GOT3 (cell line): ENCODE results near the gene RIGI.
"Not testable (repeated sequence)": the region's sequence is repeated elsewhere in the genome, so short reads cannot be mapped to it uniquely, and the experiment has no call there.

Experiments
- DNase-seq: peaks from one replicate; lab custom pipeline; 2025; ENCODE audit warnings: mixed read lengths; lab: John Stamatoyannopoulos, UW

RIGI gene

DNA sequence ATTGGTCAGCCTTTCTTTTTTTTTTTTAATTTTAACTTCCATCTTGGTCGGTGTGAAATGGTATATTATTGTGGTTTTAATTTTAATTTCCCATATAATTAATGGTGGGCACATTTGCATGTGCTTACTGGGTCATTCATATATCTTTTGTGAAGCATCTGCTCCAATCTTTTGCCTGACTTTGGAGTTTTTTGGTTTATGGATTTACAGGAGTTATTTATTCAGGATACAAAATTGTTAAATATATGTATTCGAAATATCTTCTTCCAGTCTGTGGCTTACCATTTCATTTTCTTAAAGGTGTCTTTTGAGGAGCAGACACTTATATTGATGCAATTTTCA, 682 bp upstream of the RIGI start:
- DNase-seq = no peak

DNA sequence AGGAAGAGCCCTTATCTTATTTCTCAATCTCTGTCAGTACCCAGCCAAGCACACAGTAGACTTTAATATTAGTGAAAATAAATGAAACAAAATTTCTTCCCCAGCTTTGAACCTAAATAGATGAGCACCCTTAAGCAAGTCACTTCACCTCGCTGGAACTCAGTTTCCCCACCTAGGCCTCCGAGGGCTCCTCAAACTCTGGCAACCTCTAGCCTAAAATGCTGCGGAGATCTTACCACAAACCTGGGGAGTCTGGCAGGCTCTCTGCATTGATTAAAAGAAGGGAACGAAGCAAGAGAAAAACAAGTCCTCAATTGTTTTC, 326 bp downstream of the RIGI start:
- DNase-seq = no peak

DNA sequence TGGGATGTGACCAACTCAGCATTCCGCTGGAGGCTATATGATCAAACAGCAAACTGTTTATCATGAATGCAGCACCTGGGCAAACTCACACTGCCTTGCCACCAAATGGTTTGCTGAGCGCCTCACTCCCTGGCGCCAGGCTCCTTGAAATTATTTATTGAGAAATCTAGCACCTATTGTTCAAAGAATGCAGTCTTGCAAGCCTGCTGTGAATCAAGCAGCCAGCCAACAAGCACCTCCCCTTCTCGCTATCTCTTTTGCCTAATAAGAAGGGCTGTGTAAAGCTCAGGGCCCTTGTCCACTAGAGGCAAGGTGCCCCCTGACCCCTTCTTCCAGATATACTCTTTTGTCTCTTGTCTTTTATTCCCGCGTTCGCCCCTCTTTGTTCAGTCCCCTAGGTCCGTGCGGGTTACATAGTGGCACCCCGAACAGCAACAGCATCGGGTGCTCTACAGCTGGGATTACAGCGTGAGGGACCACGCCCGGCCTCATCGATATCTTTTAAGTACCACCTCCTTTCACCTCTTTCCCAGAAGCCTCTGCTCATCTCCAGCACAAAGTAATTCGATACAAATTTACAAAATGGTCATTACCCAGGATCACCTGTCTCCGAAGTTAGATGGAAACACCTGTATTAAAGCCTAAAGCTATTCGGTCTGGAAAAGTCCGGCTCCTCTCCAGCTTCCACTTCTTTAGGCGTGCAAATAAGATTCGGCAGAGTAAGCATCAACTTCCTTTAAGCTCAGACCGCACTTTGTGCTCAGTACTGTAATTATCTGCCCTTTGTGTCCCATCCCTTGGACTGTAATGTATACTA, 896 bp downstream of the RIGI start:
- DNase-seq = no peak

DNA sequence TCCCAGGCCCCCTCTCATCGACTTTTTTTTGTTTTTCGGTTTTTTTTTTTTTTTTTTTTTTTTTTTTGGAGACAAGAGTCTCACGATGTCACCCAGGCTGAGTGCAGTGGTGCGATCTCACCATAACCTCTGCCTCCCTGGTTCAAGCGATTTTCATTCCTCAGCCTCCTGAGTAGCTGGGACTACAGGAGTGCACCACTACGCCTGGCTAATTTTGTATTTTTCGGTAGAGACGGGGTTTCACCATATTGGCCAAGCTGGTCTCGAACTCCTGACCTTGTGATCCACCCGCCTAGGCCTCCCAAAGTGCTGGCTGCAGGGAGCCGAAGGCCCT, 1.5 kb downstream of the RIGI start:
- not testable (repeated sequence) for DNase-seq

DNA sequence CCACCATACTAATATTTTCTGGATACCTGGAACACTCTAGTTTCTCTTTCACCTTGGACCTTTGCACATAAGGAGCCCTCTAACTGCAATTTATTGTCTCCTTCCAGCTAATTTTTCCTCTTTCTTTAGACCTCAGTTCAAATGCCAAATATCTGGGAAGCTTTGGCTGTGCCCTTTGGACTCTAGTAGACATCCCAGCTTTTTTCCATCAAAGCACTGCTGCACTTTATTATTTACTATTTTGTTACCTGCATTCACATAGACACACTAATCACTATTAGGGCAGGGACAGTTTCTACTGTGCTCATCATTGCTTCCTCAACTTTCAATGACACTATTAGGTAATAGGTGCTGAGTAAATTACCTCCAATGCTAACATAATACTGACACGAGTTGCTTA, 2.1 kb downstream of the RIGI start:
- no peak for DNase-seq

DNA sequence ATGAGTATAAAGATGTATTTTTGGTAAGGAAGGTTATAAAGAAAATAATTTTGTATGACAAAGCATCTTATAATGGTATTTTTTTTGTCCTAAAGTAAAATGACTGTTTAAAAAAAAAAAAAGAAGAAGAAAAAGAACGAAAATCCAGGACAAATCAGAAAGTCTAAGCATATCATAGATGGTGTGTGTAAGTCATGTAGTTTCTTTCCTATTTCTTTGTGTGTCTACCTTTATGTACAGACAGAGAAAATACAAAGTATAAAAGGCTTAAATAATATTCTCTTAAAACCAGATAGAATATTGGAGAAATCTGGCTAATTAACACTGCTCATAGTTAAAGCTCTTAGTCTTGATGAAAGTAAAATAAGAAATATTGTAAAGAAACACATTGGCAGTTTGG, 7.7 kb downstream of the RIGI start:
- DNase-seq = no peak

DNA sequence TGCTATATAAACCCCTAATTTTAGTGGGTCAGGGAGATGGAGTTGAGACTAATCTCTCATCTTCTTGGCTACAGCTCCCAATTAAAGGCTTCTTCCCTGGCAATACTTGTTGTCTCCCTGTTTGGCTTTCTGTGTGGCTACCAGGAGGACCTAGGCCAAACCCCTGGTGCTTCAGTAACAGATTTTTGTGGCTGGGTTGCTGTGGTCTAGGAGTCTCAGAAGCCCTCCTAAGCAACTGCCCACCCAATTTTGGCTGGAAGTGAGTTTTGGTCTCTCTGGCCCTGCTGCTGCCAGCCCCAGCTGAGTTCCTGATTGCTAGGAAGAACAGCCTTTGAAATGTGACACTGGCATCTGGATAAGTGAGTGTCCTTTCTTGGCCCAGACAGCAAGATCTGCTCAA, 9.8 kb downstream of the RIGI start:
- no peak for DNase-seq

DNA sequence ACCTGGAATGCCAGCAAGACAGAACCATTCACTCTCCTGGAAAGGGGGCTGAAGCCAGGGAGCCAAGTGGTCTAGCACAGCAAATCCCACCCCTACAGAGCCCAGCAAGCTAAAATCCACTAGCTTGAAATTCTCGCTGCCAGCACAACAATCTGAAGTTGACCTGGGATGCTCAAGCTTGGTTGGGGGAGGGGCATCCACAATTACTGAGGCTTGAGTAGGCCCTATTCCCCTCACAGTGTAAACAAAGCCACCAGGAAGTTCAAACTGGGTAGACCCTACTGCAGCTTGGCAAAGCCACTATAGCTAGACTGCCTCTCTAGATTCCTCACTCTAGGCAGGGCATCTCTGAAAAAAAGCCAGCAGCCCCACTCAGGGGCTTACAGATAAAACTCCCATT, 17.3 kb downstream of the RIGI start:
- no peak for DNase-seq

DNA sequence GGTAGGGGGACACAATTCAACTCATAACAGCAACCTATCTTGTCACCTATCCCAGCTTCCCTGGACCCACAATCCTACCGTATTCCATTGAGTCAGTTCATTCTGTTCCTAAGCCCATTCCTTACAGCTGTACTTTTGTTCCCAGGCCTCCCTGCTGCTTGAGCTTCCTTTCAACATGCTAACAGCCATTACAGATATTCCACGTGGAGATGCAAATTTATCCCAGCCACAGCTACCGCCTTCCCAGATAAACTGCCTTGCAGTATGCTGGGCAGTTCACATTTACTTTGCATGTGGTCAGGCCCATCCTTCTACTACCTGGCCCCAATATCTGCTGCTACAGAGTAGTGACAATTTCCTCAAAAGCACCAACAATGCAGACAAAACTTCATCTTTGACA, 23.0 kb downstream of the RIGI start:
- no peak for DNase-seq

DNA sequence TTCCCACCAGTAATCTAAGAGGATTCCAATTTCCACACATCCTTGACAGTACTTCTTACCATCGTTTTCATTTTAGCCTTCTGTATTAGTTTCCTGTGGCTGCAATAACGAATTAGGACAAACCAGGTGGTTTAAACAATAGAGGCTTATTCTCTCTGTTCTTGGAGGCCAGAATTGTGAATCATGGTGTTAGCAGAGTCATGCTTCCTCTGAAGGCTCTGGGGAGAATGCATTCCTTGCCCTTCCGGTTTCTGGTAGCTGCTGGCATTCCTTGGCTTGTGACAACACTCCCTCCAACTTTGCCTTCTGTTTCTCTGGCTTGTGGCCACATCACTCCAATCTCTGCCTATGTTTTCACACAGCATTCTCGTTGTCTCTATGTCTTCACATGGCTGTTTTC, 23.5 kb downstream of the RIGI start:
- DNase-seq = no peak

DNA sequence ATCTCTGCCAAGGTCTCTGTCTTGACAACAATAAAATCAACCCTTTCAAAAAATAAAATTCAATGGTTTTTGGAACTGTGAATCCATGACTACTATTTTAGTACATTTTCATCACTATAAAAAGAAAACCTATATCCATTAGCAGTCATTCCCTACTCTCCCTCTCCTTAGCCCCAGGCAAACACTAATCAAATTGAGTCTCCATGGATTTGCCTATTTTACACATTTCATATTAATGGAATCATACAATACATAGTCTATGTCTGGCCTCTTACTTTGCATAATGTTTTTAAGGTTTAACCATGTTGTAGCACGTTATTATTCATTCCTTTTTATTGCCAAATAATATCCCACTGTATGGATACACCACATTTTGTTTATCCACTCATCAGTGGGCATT, 24.1 kb downstream of the RIGI start:
- DNase-seq = no peak

DNA sequence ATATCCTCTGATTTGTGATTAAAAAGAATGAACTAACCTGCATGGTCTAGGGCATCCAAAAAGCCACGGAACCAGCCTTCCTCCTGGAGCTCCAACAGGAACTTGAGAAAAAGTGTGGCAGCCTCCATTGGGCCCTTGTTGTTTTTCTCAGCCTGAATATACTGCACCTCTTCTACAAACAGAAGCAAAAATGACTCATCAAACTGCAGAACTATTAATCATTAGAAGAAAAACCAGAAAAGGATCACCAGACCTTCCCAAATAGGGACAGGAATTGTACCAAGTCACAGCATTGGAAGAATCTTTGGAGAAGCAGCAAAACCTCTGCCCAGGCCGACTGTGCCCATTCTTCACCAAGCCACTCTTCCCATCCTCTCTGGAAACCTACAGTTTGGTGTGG, 25.2 kb downstream of the RIGI start:
- DNase-seq = no peak

DNA sequence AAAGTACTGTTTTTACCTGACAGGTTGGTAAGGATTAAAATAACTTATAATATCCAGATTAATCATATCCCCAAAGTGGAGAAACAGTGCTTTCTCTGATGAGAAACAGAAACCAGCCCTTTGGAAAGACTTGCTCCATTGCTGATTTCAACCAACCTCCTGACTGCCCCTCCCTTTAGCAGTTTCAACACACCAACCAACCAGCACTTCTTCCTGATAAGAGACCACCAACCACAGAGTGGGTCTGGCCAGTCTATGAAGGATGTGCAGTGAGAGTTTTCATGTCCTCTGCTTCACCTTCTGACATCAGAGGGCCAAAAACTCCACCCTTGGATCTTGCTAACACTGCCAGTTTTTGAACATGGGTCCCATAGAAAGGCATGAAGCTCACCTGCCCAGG, 28.1 kb downstream of the RIGI start:
- DNase-seq = no peak

DNA sequence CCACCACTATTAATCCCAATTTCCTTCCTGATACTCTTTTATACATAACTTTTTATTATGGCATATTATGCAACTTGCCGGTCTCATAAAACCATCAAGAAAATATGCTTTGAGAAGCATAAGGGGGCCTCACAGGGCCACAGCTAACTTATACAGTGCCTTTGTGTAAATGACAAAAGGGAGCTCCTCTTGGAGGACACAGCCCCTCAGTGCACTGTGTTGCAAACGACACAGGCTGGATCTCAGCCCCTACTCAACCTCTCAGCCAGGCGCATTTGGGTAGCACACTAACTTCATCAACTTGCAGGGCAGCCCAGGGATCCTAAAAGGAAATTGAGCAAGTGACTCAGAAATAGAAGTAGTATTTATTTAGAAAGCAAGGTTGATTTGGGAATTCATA, 35.4 kb downstream of the RIGI start:
- no peak for DNase-seq

DNA sequence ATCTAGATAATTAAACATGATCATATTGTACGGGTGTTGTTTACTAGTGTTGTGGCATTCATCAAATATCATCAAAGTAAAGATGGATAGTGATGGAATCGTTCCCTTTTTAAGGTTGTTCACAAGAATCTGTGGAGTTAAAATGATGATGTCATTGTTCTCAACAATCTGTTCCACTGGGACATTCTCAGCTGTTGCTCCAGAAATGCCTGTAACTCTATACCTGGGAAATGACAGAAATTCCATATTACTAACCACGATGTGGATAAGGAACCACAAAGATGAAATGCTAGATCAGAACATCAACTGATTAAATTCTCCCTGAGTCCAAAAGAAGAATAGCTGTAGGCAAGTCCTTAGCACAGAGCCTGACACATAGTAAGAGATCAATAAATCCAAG, 38.0 kb downstream of the RIGI start:
- no peak for DNase-seq

DNA sequence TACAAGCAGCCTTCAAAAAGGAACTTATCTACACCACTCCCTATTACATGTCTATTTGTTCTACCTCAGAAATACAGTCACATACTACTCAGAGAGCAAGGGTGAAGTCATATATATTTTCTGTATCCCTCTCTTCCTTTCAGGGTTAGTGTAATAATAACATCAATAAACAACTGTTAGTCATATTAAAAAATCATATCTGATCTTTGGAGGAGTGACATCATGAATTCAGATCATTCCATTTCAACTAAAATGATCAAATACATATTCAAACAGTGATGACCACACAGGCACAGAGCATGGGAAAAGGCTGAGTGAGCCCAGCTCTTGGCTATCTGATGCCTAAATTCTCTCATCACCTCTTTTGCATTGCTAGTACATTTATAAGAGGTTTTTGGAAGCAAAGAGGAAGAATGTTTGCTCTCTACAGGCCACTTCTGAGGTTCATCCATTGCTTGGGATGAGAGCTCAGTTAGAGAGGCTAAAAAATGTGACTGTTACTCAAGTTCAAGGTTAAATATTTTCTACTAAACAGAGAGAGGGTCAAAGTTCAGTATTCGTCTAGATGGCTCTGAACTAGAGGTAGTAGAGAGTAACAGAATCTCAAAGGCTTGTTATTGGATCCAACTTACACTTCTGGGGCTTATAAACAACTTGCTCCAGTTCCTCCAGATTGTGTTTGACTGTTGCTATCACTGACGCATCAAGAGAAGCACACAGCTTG, 39.0 kb downstream of the RIGI start:
- DNase-seq = no peak

DNA sequence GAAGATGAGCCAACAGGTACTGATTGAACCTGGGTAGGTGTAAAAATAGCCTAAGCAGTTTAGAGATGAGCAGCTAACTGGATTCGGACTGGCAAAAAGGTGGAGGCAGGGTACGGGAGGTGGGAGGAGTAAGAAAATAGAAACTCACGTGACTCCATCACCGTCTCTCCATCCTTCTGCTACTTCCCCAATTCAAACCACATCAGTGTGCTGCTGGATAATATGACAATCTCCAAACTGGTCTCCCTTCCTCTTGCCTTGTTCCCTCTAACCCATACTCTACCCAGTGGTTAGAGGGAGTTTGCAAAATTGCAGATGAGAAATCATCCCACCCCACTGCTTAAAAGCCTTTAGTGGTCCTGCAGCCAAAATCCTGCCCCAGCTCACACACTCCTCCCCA, 42.7 kb downstream of the RIGI start:
- no peak for DNase-seq
